Lung (tissue), 12 donors: ENCODE data around the gene DNAI7. TPM values are rescaled to one million over a fixed set of nuclear protein-coding genes. Genes with fewer than 3 reads are reported as not detected.

ENCODE experiments used
- ATAC-seq: fragments of 200-7000 bp; cut with Tn5 transposase; one replicate; pipeline ENCODE4 v1.9.1; 2020; ENCODE audit warnings: moderate number of reproducible peaks; ENCODE audit not compliant: insufficient read depth, low FRiP score
- DNase-seq, 3 donors: peaks; one replicate each; pipeline ENCODE4 v3.0.0-alpha.2; 2013 to 2017
- H3K27ac ChIP-seq, 2 donors: one replicate each; pipeline ENCODE4 v1.5.1; 2013; ENCODE audit warnings: mild to moderate bottlenecking in 2 of 2, moderate library complexity in 2 of 2, control low read depth in 1 of 2, inconsistent platforms in 1 of 2, low read depth in 1 of 2, low read length in 1 of 2
- H3K27me3 ChIP-seq, 3 donors: one replicate each; pipeline ENCODE4 v1.5.1; 2013; ENCODE audit warnings: low read length in 2 of 3; ENCODE audit not compliant: control insufficient read depth in 3 of 3, insufficient read depth in 3 of 3
- H3K36me3 ChIP-seq, 4 donors: one replicate each; pipeline ENCODE4 v1.5.1; 2013; ENCODE audit warnings: low read length in 4 of 4, mild to moderate bottlenecking in 1 of 4, moderate library complexity in 1 of 4; ENCODE audit not compliant: control insufficient read depth in 4 of 4, insufficient read depth in 4 of 4
- H3K4me1 ChIP-seq, 5 donors: one replicate each; pipeline ENCODE4 v1.5.1; 2013; ENCODE audit warnings: low read length in 5 of 5, mild to moderate bottlenecking in 2 of 5, moderate library complexity in 1 of 5; ENCODE audit not compliant: control insufficient read depth in 5 of 5, insufficient read depth in 5 of 5
- H3K4me3 ChIP-seq: one replicate; pipeline ENCODE4 v1.5.1; 2013; ENCODE audit warnings: mild to moderate bottlenecking, control low read depth, moderate library complexity
- H3K9ac ChIP-seq, 2 donors: one replicate each; pipeline ENCODE4 v1.5.1; 2013; ENCODE audit warnings: low read length in 2 of 2, control low read depth in 1 of 2; ENCODE audit not compliant: insufficient read depth in 1 of 2
- H3K9me3 ChIP-seq, 4 donors: one replicate each; pipeline ENCODE4 v1.5.1; 2013; ENCODE audit warnings: low read length in 3 of 4, mild to moderate bottlenecking in 1 of 4, moderate library complexity in 1 of 4; ENCODE audit not compliant: control insufficient read depth in 4 of 4, insufficient read depth in 3 of 4
- CTCF ChIP-seq: IDR thresholded peaks from 2 replicates; pipeline ENCODE4 v1.5.1; 2012; ENCODE audit warnings: mild to moderate bottlenecking; ENCODE audit errors: control extremely low read depth, extremely low read depth
- WGBS, 2 donors: extraction: QIAGEN DNeasy Blood & Tissue Kit; methylation state at CpG; one replicate each; pipeline ENCODE4 v1.1.7; 2013; 5-methylcytosine and 5-hydroxymethylcytosine counted together
- polyA plus RNA-seq, 2 donors: library from polyadenylated mRNA; stranded (reverse); fragments of 200-250 nt; gene quantifications; one replicate each; pipeline ENCODE4 v1.2.1, GENCODE V29; 2013
- total RNA-seq, 2 donors: library from RNA; depleted of rRNA in 1 of 2; stranded (reverse); fragments of >200 nt in 1 of 2; gene quantifications; one replicate each; pipeline ENCODE4 v1.2.1, GENCODE V29; 2014 to 2021
- donor health status: control.
- donor health status: control.
- donor health status: Bipolar disorder and iron deficiency.
- donor health status: healthy.
- donor health status: DM: yes; HTN: yes; CAD: no.

The DNAI7 gene
- total and polyA plus RNA-seq, 4 donors: 2.0 to 11.9 (median 5.7) TPM

- no peak overlapping the region for H3K9ac ChIP-seq
- DNase-seq (no peak), ATAC-seq (no peak)
- WGBS, 2 donors: 67 to 94% methylated on average over 4 of the region's 4 CpGs
- H3K36me3 ChIP-seq: no peaks in the 10 kb centered on the region
- H3K4me3 ChIP-seq: no peak overlapping the region
- H3K4me1 ChIP-seq: no peaks in the 10 kb centered on the region
- no peak for TF ChIP-seq CTCF
- no peaks in the 10 kb centered on the region for H3K27me3 ChIP-seq
- H3K27ac ChIP-seq: no peak overlapping the region
- H3K9me3 ChIP-seq: no peaks in the 10 kb centered on the region
Observed at GRCh38 chr12:25102402-25102801, 92.6 kb downstream of the DNAI7 start.

GRCh38 chr12:25101092-25101445, 93.9 kb downstream of the DNAI7 start:
- Histone ChIP-seq H3K4me1 (no peaks in the 10 kb centered on the region), H3K4me3 (no peak overlapping the region), H3K9ac (no peak overlapping the region), H3K9me3 (no peaks in the 10 kb centered on the region), H3K27ac (no peak overlapping the region), H3K36me3 (no peaks in the 10 kb centered on the region), H3K27me3 (no peaks in the 10 kb centered on the region)
- no peak for TF ChIP-seq CTCF
- no peak for DNase-seq
- WGBS, 2 donors: 50 to 55% methylated on average over 4 of the region's 4 CpGs
- no peak for ATAC-seq

- ATAC-seq: no peak
- Histone ChIP-seq H3K9ac (no peak overlapping the region), H3K4me3 (no peak overlapping the region), H3K27me3 (no peaks in the 10 kb centered on the region), H3K36me3 (no peaks in the 10 kb centered on the region), H3K4me1 (no peaks in the 10 kb centered on the region), H3K27ac (no peak overlapping the region), H3K9me3 (no peaks in the 10 kb centered on the region)
- no peak for DNase-seq
- WGBS, 2 donors: 10 to 48% methylated on average over 2 of the region's 2 CpGs
- TF ChIP-seq CTCF: no peak
Observed at GRCh38 chr12:25100194-25101091, 94.5 kb downstream of the DNAI7 start.
